ENCODE measurements around the gene RAET1G. TPM values are rescaled to one million over a fixed set of nuclear protein-coding genes. Genes with fewer than 3 reads are reported as not detected.

RAET1G gene
- total and polyA plus RNA-seq, 2 experiments from 2014 or later = 8.9 to 15.8 TPM

DNA sequence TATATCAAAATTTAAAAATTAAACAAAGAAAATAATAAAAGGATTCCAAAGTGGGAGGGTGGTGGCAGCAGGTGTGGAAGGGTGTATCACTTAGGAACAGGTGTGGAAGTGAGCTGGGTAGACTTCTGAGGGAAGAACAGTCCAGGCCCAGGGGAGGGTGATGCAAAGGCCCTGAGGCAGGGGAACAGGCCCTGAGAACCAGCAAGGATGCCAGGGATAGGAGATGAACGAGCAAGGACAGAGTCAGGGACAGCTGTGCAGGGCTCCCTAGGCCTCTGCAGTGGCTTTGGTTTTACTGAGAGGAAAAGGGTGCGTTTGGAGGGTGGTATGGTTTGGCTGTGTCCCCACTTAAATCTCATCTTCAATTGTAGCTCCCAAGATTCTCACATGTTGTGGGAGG is 15.6 kb downstream of the RAET1G start:
- Histone ChIP-seq H2AFZ (no peak overlapping the region), H3K4me3 (no peak overlapping the region), H3K4me2 (ENCODE audit: unreplicated experiment) (no peak overlapping the region), H4K20me1 (ENCODE audit: insufficient read depth) (no peaks in the 10 kb centered on the region), H3F3A (ENCODE audit: insufficient read depth) (no peaks in the 10 kb centered on the region), H3K9me3 (ENCODE audit: low read depth) (no peaks in the 10 kb centered on the region), H3K27ac (no peak overlapping the region), H3K9me2 (ENCODE audit: insufficient read depth) (no peaks in the 10 kb centered on the region), H3K27me3 (replicated peaks; ENCODE audit: insufficient read depth) (no peaks in the 10 kb centered on the region), H3K79me2 (ENCODE audit: insufficient read depth) (no peaks in the 10 kb centered on the region), H3K4me1 (ENCODE audit: insufficient read depth) (no peaks in the 10 kb centered on the region), H3K36me3 (ENCODE audit: low read depth) (no peaks in the 10 kb centered on the region), H3K9ac (no peak overlapping the region)
- TF ChIP-seq EZH2 (IDR thresholded peaks at IDR 0.05; ENCODE audit: insufficient read depth, poor library complexity, severe bottlenecking) = no peak
- no peak for TF ChIP-seq EZH2phosphoT487 (IDR thresholded peaks at IDR 0.05; ENCODE audit: insufficient read depth, low read depth)
- WGBS, 2 experiments (ENCODE audit: low coverage in 1 of 2, low lambda C conversion rate in 2 of 2, missing lambda C conversion rate in 2 of 2) = 40 to 53% methylated on average over 2 of the region's 2 CpGs
- no peak for DNase-seq
- in situ Hi-C loops (cut with MboI) = no loop called here

DNA sequence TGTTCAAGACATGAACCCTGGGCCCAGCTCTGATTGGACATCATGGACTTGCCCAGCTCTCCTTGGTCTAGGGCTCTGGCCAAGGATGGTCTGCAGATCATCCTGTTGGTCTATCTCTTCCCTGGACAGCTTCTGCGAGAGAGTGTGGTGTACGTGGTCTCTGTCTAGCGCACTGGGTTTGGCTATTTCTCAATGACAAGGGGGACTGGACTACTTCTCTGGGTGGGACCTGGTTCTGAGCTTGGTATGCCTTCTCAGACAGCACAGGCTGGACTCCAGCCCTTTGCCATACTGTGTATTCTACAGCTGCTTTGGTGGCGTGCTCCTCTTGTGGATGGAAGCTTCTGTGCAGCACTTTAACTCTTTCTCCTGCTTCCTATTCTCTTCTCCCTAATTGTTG is 16.5 kb downstream of the RAET1G start:
- Histone ChIP-seq H3K36me3 (ENCODE audit: low read depth) (no peaks in the 10 kb centered on the region), H3K27ac (no peak overlapping the region), H3K9me3 (ENCODE audit: low read depth) (no peaks in the 10 kb centered on the region), H3K27me3 (replicated peaks; ENCODE audit: insufficient read depth) (no peaks in the 10 kb centered on the region), H4K20me1 (ENCODE audit: insufficient read depth) (no peaks in the 10 kb centered on the region), H3K4me3 (no peak overlapping the region), H3K9me2 (ENCODE audit: insufficient read depth) (no peaks in the 10 kb centered on the region), H2AFZ (no peak overlapping the region), H3K9ac (no peak overlapping the region), H3K4me2 (ENCODE audit: unreplicated experiment) (no peak overlapping the region), H3F3A (ENCODE audit: insufficient read depth) (no peaks in the 10 kb centered on the region), H3K4me1 (ENCODE audit: insufficient read depth) (no peaks in the 10 kb centered on the region), H3K79me2 (ENCODE audit: insufficient read depth) (no peaks in the 10 kb centered on the region)
- TF ChIP-seq EZH2 (IDR thresholded peaks at IDR 0.05; ENCODE audit: insufficient read depth, poor library complexity, severe bottlenecking) = no peak
- no peak for TF ChIP-seq EZH2phosphoT487 (IDR thresholded peaks at IDR 0.05; ENCODE audit: insufficient read depth, low read depth)
- 94 to 100% methylated on average over 4 of the region's 4 CpGs for WGBS, 2 experiments (ENCODE audit: low coverage in 1 of 2, low lambda C conversion rate in 2 of 2, missing lambda C conversion rate in 2 of 2)
- DNase-seq = no peak
- in situ Hi-C loops (cut with MboI) = no loop called here

DNA sequence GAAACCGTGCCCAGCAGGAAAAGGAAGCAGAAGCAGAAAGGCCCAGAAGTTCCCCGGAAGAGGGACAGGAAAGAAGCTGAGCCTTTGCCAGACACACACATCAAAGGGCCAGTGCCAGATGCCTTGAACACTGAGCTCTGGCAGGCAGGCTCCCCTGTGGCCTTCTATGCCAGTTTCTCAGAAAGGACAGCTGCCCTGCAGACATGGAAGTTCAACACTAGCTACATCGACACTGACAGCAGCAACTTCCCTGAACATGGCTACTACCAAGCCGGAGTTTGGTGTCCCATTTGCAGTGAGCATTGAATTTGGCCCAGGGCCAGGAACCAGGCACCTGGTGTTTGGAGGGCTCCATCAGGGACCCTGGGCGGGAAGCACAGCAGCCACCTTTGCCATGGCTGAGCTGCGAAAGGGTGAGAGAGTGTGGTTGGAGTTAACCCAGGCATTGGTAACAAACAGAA is 17.0 kb downstream of the RAET1G start:
- in situ Hi-C loops (cut with MboI) = no loop called here
- TF ChIP-seq EZH2phosphoT487 (IDR thresholded peaks at IDR 0.05; ENCODE audit: insufficient read depth, low read depth) (no peak), EZH2 (IDR thresholded peaks at IDR 0.05; ENCODE audit: insufficient read depth, poor library complexity, severe bottlenecking) (no peak)
- no peaks in the 10 kb centered on the region for H3K36me3 ChIP-seq (ENCODE audit: low read depth)
- H3K79me2 ChIP-seq (ENCODE audit: insufficient read depth) = no peaks in the 10 kb centered on the region
- H4K20me1 ChIP-seq (ENCODE audit: insufficient read depth) = no peaks in the 10 kb centered on the region
- no peak overlapping the region for H3K4me3 ChIP-seq
- H3K4me2 ChIP-seq (ENCODE audit: unreplicated experiment) = no peak overlapping the region
- no peaks in the 10 kb centered on the region for H3F3A ChIP-seq (ENCODE audit: insufficient read depth)
- no peak overlapping the region for H3K9ac ChIP-seq
- no peaks in the 10 kb centered on the region for H3K27me3 ChIP-seq (replicated peaks; ENCODE audit: insufficient read depth)
- no peaks in the 10 kb centered on the region for H3K4me1 ChIP-seq (ENCODE audit: insufficient read depth)
- H3K9me3 ChIP-seq (ENCODE audit: low read depth) = no peaks in the 10 kb centered on the region
- H3K27ac ChIP-seq = no peak overlapping the region
- DNase-seq = no peak
- 81 to 84% methylated on average over 6 of the region's 6 CpGs for whole genome bisulfite sequencing, 2 experiments (ENCODE audit: low coverage in 1 of 2, low lambda C conversion rate in 2 of 2, missing lambda C conversion rate in 2 of 2)
- H3K9me2 ChIP-seq (ENCODE audit: insufficient read depth) = no peaks in the 10 kb centered on the region
- no peak overlapping the region for H2AFZ ChIP-seq

DNA sequence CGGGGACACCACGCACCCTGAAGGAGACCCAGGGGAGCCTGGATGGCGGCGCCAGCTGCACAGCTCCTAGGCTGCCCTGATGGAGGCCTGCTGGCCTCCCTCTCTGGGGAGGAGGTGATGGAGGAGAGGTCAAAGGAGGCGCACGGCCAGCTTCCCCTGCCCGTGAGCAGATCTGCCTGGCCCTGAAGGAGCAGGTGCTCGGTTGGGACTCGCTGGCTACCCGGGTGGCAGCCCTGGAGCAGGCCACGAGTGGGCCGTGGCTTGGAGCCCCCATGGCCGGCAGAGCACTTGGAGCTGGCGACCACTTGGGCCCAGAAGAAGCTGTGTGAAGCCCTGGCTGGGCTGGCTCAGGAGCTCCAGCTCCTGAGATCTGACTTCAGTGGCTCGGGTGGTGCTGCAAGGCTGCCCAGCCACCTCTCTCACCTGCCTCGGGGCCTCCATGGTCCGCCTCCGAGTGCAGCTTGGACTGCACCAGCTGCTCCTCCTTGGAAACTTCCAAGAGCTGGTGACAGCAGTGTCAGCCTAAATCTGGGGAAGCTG is 17.5 kb downstream of the RAET1G start:
- H3K4me1 ChIP-seq (ENCODE audit: insufficient read depth) = no peaks in the 10 kb centered on the region
- H3K79me2 ChIP-seq (ENCODE audit: insufficient read depth) = no peaks in the 10 kb centered on the region
- H3K9me3 ChIP-seq (ENCODE audit: low read depth) = no peaks in the 10 kb centered on the region
- no peaks in the 10 kb centered on the region for H4K20me1 ChIP-seq (ENCODE audit: insufficient read depth)
- H3K9ac ChIP-seq = no peak overlapping the region
- no peak overlapping the region for H3K27ac ChIP-seq
- DNase-seq = no peak
- H3K9me2 ChIP-seq (ENCODE audit: insufficient read depth) = no peaks in the 10 kb centered on the region
- in situ Hi-C loops (cut with MboI) = no loop called here
- no peak overlapping the region for H3K4me2 ChIP-seq (ENCODE audit: unreplicated experiment)
- no peaks in the 10 kb centered on the region for H3K36me3 ChIP-seq (ENCODE audit: low read depth)
- TF ChIP-seq EZH2phosphoT487 (IDR thresholded peaks at IDR 0.05; ENCODE audit: insufficient read depth, low read depth) (no peak), EZH2 (IDR thresholded peaks at IDR 0.05; ENCODE audit: insufficient read depth, poor library complexity, severe bottlenecking) (no peak)
- no peaks in the 10 kb centered on the region for H3K27me3 ChIP-seq (replicated peaks; ENCODE audit: insufficient read depth)
- H2AFZ ChIP-seq = no peak overlapping the region
- no peaks in the 10 kb centered on the region for H3F3A ChIP-seq (ENCODE audit: insufficient read depth)
- H3K4me3 ChIP-seq = no peak overlapping the region
- 88 to 90% methylated on average over 17 to 18 of the region's 18 CpGs for WGBS, 2 experiments (ENCODE audit: low coverage in 1 of 2, low lambda C conversion rate in 2 of 2, missing lambda C conversion rate in 2 of 2)
